ENCODE results near the gene EEF1B2. TPM values are rescaled to one million over a fixed set of nuclear protein-coding genes. Genes with fewer than 3 reads are reported as not detected.

Gene EEF1B2
- polyA plus RNA-seq, 4 donors = 580 to 667 (median 600) TPM

GRCh38 chr2:206211657-206212255 is 52.1 kb downstream of the EEF1B2 start:
- no peak for DNase-seq (ENCODE audit: low read depth in 4 of 4, low spot score in 2 of 4)

Other genes starting within 250 kb of the EEF1B2 start
- 10 to 100 TPM in 2 of 4 donors, 1 to 10 TPM in 2; 7.8 to 13.0 (median 9.3) TPM for gene INO80D, start 73.7 kb upstream of the EEF1B2 start, polyA plus RNA-seq (ENCODE audit: insufficient read length in 4 of 4)
- gene NDUFS1, start 451 bp upstream of the EEF1B2 start, polyA plus RNA-seq (ENCODE audit: insufficient read length in 4 of 4) = 10 to 100 TPM; 61.0 to 81.6 (median 77.6) TPM
- 10 to 100 TPM in 2 of 4 donors, 1 to 10 TPM in 2; 9.1 to 13.8 (median 10.1) TPM for gene ZDBF2, start 114.8 kb downstream of the EEF1B2 start, polyA plus RNA-seq (ENCODE audit: insufficient read length in 4 of 4)

Measured in left renal cortex interstitium (tissue), 4 donors.